Measurements from ENCODE around the gene SCRN3. TPM values are rescaled to one million over a fixed set of nuclear protein-coding genes. Genes with fewer than 3 reads are reported as not detected.
"Not testable (repeated sequence)": the region's sequence is repeated elsewhere in the genome, so short reads cannot be mapped to it uniquely, and the experiment has no call there.

The SCRN3 gene
- total RNA-seq, 4 donors from 2014 or later, result 2.6 to 46.8 (median 16.2) TPM

DNA sequence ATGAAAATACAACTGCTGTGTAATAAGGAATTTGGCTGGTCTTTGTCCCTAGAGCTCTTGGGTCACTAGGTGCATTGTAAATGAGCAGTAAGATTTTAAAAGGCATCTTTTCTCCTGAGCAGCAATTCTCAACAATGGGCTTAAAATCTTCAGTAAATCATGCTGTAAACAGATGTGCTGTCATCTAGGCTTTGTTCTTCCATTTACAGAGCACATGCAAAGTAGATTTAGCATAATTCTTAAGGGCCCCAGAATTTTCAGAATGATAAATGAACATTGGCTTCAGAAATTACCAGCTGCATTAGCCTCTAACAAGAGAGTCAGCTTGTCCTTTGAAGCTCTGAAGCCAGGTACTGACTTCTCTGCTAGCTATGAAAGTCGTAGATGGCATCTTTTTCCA, 26.8 kb upstream of the SCRN3 start:
- intact Hi-C loops (cut with DNase I; ENCODE audit: low total_unique reads), result no loop called here
- DNase-seq, result no peak
- H3K36me3 ChIP-seq, result no peaks in the 10 kb centered on the region

DNA sequence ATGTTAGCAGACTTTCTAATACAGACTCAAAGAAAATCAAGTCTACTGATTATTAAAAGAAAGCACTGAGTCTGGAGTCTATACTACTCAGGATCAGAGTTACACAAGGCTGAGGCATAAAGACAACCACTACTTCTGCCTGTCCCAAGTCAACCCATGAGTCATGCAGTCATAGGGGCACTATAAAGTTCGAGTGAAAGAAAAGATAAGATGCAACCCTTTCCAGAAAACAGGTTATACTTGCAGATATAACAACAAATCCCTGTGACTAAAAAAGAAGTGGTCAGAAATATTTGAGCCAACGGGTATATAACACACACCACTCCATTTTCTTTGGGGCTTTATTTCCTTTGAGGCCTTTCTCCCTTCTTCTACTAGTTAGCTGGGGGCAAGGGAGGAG, 18.6 kb upstream of the SCRN3 start:
- Histone ChIP-seq H3K4me1 (no peaks in the 10 kb centered on the region), H3K36me3 (no peaks in the 10 kb centered on the region), H3K4me3 (no peak overlapping the region), H3K9me3 (no peaks in the 10 kb centered on the region), H3K27ac (no peak overlapping the region), H3K27me3 (no peaks in the 10 kb centered on the region)
- DNase-seq, result no peak
- intact Hi-C loops (cut with DNase I; ENCODE audit: low total_unique reads), result no loop called here
- TF ChIP-seq POLR2A (IDR thresholded peaks at IDR 0.05), result no peak

More for the DNA sequence above, 26.8 kb upstream of the SCRN3 start:
- TF ChIP-seq, protein P1, sequence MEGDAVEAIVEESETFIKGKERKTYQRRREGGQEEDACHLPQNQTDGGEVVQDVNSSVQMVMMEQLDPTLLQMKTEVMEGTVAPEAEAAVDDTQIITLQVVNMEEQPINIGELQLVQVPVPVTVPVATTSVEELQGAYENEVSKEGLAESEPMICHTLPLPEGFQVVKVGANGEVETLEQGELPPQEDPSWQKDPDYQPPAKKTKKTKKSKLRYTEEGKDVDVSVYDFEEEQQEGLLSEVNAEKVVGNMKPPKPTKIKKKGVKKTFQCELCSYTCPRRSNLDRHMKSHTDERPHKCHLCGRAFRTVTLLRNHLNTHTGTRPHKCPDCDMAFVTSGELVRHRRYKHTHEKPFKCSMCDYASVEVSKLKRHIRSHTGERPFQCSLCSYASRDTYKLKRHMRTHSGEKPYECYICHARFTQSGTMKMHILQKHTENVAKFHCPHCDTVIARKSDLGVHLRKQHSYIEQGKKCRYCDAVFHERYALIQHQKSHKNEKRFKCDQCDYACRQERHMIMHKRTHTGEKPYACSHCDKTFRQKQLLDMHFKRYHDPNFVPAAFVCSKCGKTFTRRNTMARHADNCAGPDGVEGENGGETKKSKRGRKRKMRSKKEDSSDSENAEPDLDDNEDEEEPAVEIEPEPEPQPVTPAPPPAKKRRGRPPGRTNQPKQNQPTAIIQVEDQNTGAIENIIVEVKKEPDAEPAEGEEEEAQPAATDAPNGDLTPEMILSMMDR (IDR thresholded peaks at IDR 0.05), result no peak
- no peak for TF ChIP-seq POLR2A (IDR thresholded peaks at IDR 0.05)
- Histone ChIP-seq H3K9me3 (no peaks in the 10 kb centered on the region), H3K27me3 (no peaks in the 10 kb centered on the region), H3K4me3 (no peak overlapping the region), H3K27ac (no peak overlapping the region), H3K4me1 (no peaks in the 10 kb centered on the region)

DNA sequence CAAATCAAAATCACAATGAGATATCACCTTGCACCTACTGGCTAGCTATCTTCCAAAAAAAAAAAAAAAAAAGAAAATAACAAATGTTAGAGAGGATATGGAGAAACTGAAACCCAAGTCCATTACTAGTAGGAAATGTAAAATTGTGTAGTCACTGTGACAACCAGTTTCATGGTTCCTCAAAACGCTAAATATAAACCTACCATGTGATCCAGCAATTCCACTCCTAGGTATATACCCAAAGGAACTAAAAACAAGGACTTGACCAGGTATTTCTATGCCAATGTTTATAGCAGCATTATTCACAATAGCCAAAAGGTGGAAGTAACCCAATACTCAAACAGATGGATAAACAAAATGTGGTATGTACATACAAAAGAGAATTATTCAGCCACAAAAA, 11.7 kb upstream of the SCRN3 start:
- intact Hi-C loops (cut with DNase I; ENCODE audit: low total_unique reads), result no loop called here
- H3K9me3 ChIP-seq, result no peaks in the 10 kb centered on the region
- TF ChIP-seq, protein P1 (IDR thresholded peaks at IDR 0.05), result no peak
- no peak for TF ChIP-seq POLR2A (IDR thresholded peaks at IDR 0.05)
- H3K36me3 ChIP-seq, result no peaks in the 10 kb centered on the region
- no peak overlapping the region for H3K4me3 ChIP-seq
- no peaks in the 10 kb centered on the region for H3K27me3 ChIP-seq
- no peak overlapping the region for H3K27ac ChIP-seq
- H3K4me1 ChIP-seq, result no peaks in the 10 kb centered on the region
- no peak for DNase-seq

DNA sequence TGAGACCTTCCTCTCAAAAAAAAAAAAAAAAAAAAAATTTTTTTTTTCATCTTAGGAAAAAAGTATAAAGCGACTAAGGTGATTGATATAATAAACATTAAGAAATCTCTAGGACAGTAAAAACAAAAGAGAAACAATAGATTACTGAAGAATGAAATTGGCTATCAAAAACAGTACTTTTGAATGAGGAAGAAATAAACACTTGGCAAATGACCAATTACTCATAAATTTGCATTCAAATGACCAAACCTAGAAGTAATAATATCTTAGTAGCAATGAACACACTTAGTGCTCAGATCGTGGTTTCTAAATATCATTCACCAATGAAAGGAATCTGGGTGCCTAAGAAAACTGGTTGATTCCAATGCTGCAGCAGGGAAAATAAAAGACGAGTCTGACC, 10.3 kb upstream of the SCRN3 start:
- H3K4me1 ChIP-seq, result no peaks in the 10 kb centered on the region
- intact Hi-C loops (cut with DNase I; ENCODE audit: low total_unique reads), result no loop called here

DNA sequence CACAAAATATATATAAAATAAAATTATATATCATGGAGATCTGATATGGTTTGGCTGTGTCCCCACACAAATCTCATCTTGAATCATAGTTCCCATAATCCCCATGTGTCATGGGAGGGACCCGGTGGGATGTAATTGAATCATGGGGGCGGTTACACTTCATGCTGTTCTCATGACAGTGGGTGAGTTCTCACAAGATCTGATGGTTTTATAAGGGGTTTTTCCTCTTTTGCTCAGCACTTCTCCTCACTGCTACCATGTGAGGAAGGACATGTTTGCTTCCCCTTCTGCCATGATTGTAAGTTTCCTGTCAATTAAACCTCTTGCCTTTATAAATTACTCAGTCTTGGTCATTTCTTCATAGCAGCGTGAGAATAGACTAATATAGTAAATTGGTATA, 6.8 kb upstream of the SCRN3 start:
- intact Hi-C loops (cut with DNase I; ENCODE audit: low total_unique reads); H3K27ac ChIP-seq; H3K4me3 ChIP-seq; H3K4me1 ChIP-seq; H3K27me3 ChIP-seq; H3K36me3 ChIP-seq; H3K9me3 ChIP-seq; DNase-seq: not testable (repeated sequence)

More for the DNA sequence above, 10.3 kb upstream of the SCRN3 start:
- TF ChIP-seq, protein P1 (IDR thresholded peaks at IDR 0.05), result no peak
- TF ChIP-seq POLR2A (IDR thresholded peaks at IDR 0.05), result no peak
- no peak for DNase-seq
- Histone ChIP-seq H3K27me3 (no peaks in the 10 kb centered on the region), H3K36me3 (no peaks in the 10 kb centered on the region), H3K4me3 (no peak overlapping the region), H3K27ac (no peak overlapping the region), H3K9me3 (no peaks in the 10 kb centered on the region)

DNA sequence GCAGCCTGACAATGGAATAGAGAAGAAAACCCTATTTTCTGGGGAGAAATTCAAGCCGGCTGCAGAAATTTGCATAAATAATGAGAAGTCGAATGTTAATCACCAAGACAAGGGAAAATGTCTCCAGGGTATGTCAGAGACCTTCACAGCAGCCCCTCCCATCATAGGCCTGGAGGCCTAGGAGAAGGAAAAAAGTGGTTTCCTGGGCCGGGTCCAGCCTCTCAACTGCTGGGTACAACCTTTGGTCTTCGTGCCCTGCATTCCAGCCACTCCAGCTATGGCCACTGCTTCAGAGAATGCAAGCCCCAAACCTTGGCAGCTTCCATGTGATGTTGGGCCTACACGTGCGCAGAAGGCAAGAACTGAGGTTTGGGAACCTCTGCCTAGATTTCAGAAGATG, 6.0 kb upstream of the SCRN3 start:
- H3K27ac ChIP-seq, result no peak overlapping the region
- H3K36me3 ChIP-seq, result no peaks in the 10 kb centered on the region
- TF ChIP-seq POLR2A (IDR thresholded peaks at IDR 0.05), result no peak
- TF ChIP-seq, protein P1 (IDR thresholded peaks at IDR 0.05), result no peak
- no peak for DNase-seq
- intact Hi-C loops (cut with DNase I; ENCODE audit: low total_unique reads), result no loop called here
- H3K27me3 ChIP-seq, result no peaks in the 10 kb centered on the region
- H3K4me1 ChIP-seq, result peaks cover 0 to 14% of the 10 kb centered on the region in 2 donors
- no peaks in the 10 kb centered on the region for H3K9me3 ChIP-seq
- no peak overlapping the region for H3K4me3 ChIP-seq

DNA sequence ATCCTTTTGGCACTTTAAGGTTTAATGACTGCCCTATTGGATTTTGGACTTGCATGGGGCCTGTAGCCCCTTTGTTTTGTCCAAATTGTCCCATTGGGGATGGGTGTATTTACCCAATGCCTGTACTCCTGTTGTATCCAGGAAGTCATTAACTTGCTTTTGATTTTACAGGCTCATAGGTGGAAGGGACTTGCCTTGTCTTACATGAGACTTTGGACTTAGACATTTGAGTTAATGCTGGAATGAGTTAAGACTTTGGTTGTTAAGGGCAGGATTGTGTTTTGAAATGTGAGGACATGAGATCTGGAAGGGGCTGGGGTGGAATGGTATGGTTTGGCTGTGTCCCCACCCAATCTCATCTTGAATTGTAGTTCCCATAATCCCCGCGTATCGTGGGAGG, 5.2 kb upstream of the SCRN3 start:
- H3K36me3 ChIP-seq; intact Hi-C loops (cut with DNase I; ENCODE audit: low total_unique reads): not testable (repeated sequence)

More for the DNA sequence above, 5.2 kb upstream of the SCRN3 start:
- not testable (repeated sequence) for H3K9me3 ChIP-seq, H3K27ac ChIP-seq, DNase-seq, H3K27me3 ChIP-seq, H3K4me3 ChIP-seq
- peaks cover 0 to 14% of the 10 kb centered on the region in 2 donors for H3K4me1 ChIP-seq
